Caco-2 (cell line): Measurements from ENCODE around the gene LAMP1. TPM values are rescaled to one million over a fixed set of nuclear protein-coding genes. Genes with fewer than 3 reads are reported as not detected.

Experiments used
- BruUV-seq: library from RNA; stranded (reverse); fragments of 400-500 nt; replicated peaks from 2 replicates; lab custom pipeline; 2021; lab: Mats Ljungman, UMichigan
- CTCF ChIA-PET: fragments of 300-600 bp; sonication (Branson Sonifier 250); formaldehyde crosslinking; loops from one replicate; lab custom pipeline; 2022; ENCODE audit warnings: antibody characterized with exemption; lab: Charles Lee
- POLR2A ChIA-PET: fragments of 300-600 bp; sonication (Branson Sonifier 250); formaldehyde crosslinking; loops from one replicate; lab custom pipeline; 2022; ENCODE audit warnings: antibody characterized with exemption; lab: Charles Lee
- DNase-seq, 2 experiments: peaks; one replicate each; pipeline versions ENCODE4 v3.0.0 to v3.0.0-alpha.2; 2020 to 2022
- H3K27me3 ChIP-seq: replicated peaks from 2 replicates; pipeline ENCODE4 v1.6.0; 2011; ENCODE audit warnings: low read length; ENCODE audit not compliant: control insufficient read depth, insufficient read depth
- H3K36me3 ChIP-seq: 2 replicates; pipeline ENCODE4 v1.5.1; 2011; ENCODE audit warnings: low read length; ENCODE audit not compliant: control insufficient read depth, insufficient read depth
- H3K4me1 ChIP-seq: fragments of 250-450 bp; sonication (Bioruptor Pico); 2 replicates; pipeline ENCODE4 v1.5.1; 2020; ENCODE audit warnings: mild to moderate bottlenecking
- H3K4me3 ChIP-seq: 2 replicates; pipeline ENCODE4 v1.5.1; 2011; ENCODE audit warnings: low read depth, mild to moderate bottlenecking, control low read depth, low read length
- H3K9me3 ChIP-seq: fragments of 250-450 bp; sonication (Bioruptor Pico); 2 replicates; pipeline ENCODE4 v1.5.1; 2020; ENCODE audit warnings: mild to moderate bottlenecking, moderate library complexity
- H3K27ac Mint-ChIP-seq: one replicate; pipeline ENCODE4 v1.8.0; 2022; ENCODE audit warnings: mixed read lengths; ENCODE audit not compliant: unreplicated experiment
- H3K27me3 Mint-ChIP-seq: one replicate; pipeline ENCODE4 v1.8.0; 2022; ENCODE audit warnings: mixed read lengths; ENCODE audit not compliant: insufficient read depth, unreplicated experiment
- H3K36me3 Mint-ChIP-seq: one replicate; pipeline ENCODE4 v1.8.0; 2022; ENCODE audit warnings: mild to moderate bottlenecking, mixed read lengths; ENCODE audit not compliant: insufficient read depth, unreplicated experiment
- H3K4me1 Mint-ChIP-seq: one replicate; pipeline ENCODE4 v1.8.0; 2022; ENCODE audit warnings: low read depth, mixed read lengths; ENCODE audit not compliant: unreplicated experiment
- H3K4me3 Mint-ChIP-seq: one replicate; pipeline ENCODE4 v1.8.0; 2022; ENCODE audit warnings: mild to moderate bottlenecking, moderate library complexity, mixed read lengths; ENCODE audit not compliant: unreplicated experiment
- H3K9me3 Mint-ChIP-seq: one replicate; pipeline ENCODE4 v1.8.0; 2022; ENCODE audit warnings: mixed read lengths; ENCODE audit not compliant: unreplicated experiment
- CTCF ChIP-seq, 2 experiments: fragments of 200-600 bp in 1 of 2; IDR thresholded peaks; 1 replicate in 1 of 2; 2 replicates in 1 of 2; pipeline versions ENCODE4 v1.5.1 to v1.8.0; 2011 to 2022; ENCODE audit warnings: antibody characterized with exemption in 1 of 2, control low read depth in 1 of 2, inconsistent platforms in 1 of 2, low read depth in 1 of 2, low read length in 1 of 2, mild to moderate bottlenecking in 1 of 2, moderate library complexity in 1 of 2; ENCODE audit not compliant: insufficient read depth in 1 of 2, severe bottlenecking in 1 of 2, unreplicated experiment in 1 of 2
- intact Hi-C: fragments of 100-400 bp; cut with micrococcal nuclease; formaldehyde crosslinking; loops from one replicate; pipeline ENCODE4 v1.10.0; 2022; ENCODE audit not compliant: unreplicated experiment
- total RNA-seq: library from RNA; stranded (reverse); gene quantifications from 2 replicates; pipeline ENCODE4 v1.2.3, GENCODE V29; 2022

Gene LAMP1
- total RNA-seq, 1 experiment from 2014 or later, result 244 TPM

GRCh38 chr13:113355621-113356020 is 58.6 kb downstream of the LAMP1 start:
- ChIA-PET CTCF (interaction anchor here (0.6 kb wide), 1 partner anchor 72 kb away, joined by 6 read pairs; no protein-coding TSS in a partner anchor), POLR2A (no interaction called here)
- Histone ChIP-seq H3K27me3 (no peaks in the 10 kb centered on the region), H3K9me3 (no peaks in the 10 kb centered on the region), H3K4me3 (no peak overlapping the region), H3K36me3 (no peaks in the 10 kb centered on the region; the same call in 1 of the 2 replicates), H3K4me1 (peaks cover 4% of the 10 kb centered on the region; the same call in 1 of the 2 replicates)
- Mint-ChIP-seq H3K4me3 (no peak overlapping the region), H3K9me3 (no peaks in the 10 kb centered on the region), H3K27ac (no peak overlapping the region), H3K27me3 (no peaks in the 10 kb centered on the region), H3K36me3 (peaks cover 37% of the 10 kb centered on the region), H3K4me1 (peaks cover 11% of the 10 kb centered on the region)
- intact Hi-C loops, result no loop called here
- TF ChIP-seq CTCF (IDR thresholded peaks at IDR 0.05; ENCODE audit: insufficient read depth in 1 of 2, low read depth in 1 of 2, low read length in 1 of 2, severe bottlenecking in 1 of 2, unreplicated experiment in 1 of 2), result no peak
- peak in 1 of 2 experiments; percentile 19 for DNase-seq
- BruUV-seq, result no TSS peak

GRCh38 chr13:113356596-113356995 is 59.6 kb downstream of the LAMP1 start:
- DNase-seq, result no peak
- no TSS peak for BruUV-seq
- no peak overlapping the region for H3K4me3 ChIP-seq
- no peaks in the 10 kb centered on the region for H3K9me3 ChIP-seq
- Mint-ChIP-seq H3K36me3 (peaks cover 36% of the 10 kb centered on the region), H3K4me1 (peaks cover 11% of the 10 kb centered on the region), H3K4me3 (no peak overlapping the region), H3K9me3 (no peaks in the 10 kb centered on the region), H3K27me3 (no peaks in the 10 kb centered on the region), H3K27ac (no peak overlapping the region)
- H3K4me1 ChIP-seq, result peaks cover 4% of the 10 kb centered on the region; the same call in 1 of the 2 replicates
- ChIA-PET POLR2A (no interaction called here), CTCF (no interaction called here)
- H3K27me3 ChIP-seq, result no peaks in the 10 kb centered on the region
- no peaks in the 10 kb centered on the region; the same call in 1 of the 2 replicates for H3K36me3 ChIP-seq
- intact Hi-C loops, result no loop called here
- no peak for TF ChIP-seq CTCF (IDR thresholded peaks at IDR 0.05; ENCODE audit: insufficient read depth in 1 of 2, low read depth in 1 of 2, low read length in 1 of 2, severe bottlenecking in 1 of 2, unreplicated experiment in 1 of 2)

- H3K27me3 Mint-ChIP-seq, result no peaks in the 10 kb centered on the region
- peaks cover 32% of the 10 kb centered on the region for H3K36me3 Mint-ChIP-seq
- no peak for TF ChIP-seq CTCF (IDR thresholded peaks at IDR 0.05; ENCODE audit: insufficient read depth in 1 of 2, low read depth in 1 of 2, low read length in 1 of 2, severe bottlenecking in 1 of 2, unreplicated experiment in 1 of 2)
- Histone ChIP-seq H3K9me3 (no peaks in the 10 kb centered on the region), H3K36me3 (no peaks in the 10 kb centered on the region), H3K4me3 (no peak overlapping the region), H3K4me1 (peaks cover 4% of the 10 kb centered on the region; the same call in 1 of the 2 replicates), H3K27me3 (no peaks in the 10 kb centered on the region)
- no TSS peak for BruUV-seq
- no peak overlapping the region for H3K27ac Mint-ChIP-seq
- intact Hi-C loops, result no loop called here
- H3K4me1 Mint-ChIP-seq, result peaks cover 11% of the 10 kb centered on the region
- DNase-seq, result no peak
- H3K9me3 Mint-ChIP-seq, result no peaks in the 10 kb centered on the region
- POLR2A ChIA-PET, result no interaction called here
- CTCF ChIA-PET, result no interaction called here
- no peak overlapping the region for H3K4me3 Mint-ChIP-seq
Measured at GRCh38 chr13:113357529-113357928, 60.5 kb downstream of the LAMP1 start.
